ENCODE measurements around the gene ISX.

DNA sequence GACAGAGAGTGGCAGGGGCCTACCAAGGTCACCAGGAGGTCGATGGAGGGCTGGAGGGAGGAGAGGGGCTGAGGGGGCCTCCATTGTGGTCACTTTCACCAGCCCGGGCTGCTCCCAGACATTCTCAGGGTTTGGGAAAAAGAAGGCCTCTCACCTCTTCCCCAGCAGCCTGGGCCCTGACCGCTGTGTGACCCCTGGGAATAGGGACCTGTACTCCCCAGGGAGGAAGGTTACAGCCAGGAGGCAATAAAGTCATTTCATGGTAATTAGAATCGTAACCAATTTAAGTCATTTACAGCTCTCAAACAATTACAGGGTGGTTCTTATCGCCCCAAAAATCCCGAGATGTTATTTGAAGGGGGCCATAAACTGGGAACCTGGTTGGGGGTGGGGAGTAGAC, 37.8 kb downstream of the ISX start:
- no peak for TF ChIP-seq CTCF (conservative IDR thresholded peaks at IDR 0.05; ENCODE audit: low read depth, low read length)
- TF ChIP-seq EZH2 (IDR thresholded peaks at IDR 0.05; ENCODE audit: borderline replicate concordance, low read depth, low read length, poor library complexity, severe bottlenecking), result no peak

Data from A673 (cell line).